AG09319 (cell line): ENCODE data around the gene RCBTB2.

Experiments
- DNase-seq: peaks from one replicate; pipeline ENCODE4 v3.0.0-alpha.2; 2010; ENCODE audit warnings: low read depth; ENCODE audit errors: extremely low read depth
- TF ChIP-seq, protein P1 (sequence below): IDR thresholded peaks from 2 replicates; pipeline ENCODE4 v1.5.1; 2011; ENCODE audit warnings: low read depth, mild to moderate bottlenecking, inconsistent platforms, low read length, moderate library complexity

The RCBTB2 gene

DNA sequence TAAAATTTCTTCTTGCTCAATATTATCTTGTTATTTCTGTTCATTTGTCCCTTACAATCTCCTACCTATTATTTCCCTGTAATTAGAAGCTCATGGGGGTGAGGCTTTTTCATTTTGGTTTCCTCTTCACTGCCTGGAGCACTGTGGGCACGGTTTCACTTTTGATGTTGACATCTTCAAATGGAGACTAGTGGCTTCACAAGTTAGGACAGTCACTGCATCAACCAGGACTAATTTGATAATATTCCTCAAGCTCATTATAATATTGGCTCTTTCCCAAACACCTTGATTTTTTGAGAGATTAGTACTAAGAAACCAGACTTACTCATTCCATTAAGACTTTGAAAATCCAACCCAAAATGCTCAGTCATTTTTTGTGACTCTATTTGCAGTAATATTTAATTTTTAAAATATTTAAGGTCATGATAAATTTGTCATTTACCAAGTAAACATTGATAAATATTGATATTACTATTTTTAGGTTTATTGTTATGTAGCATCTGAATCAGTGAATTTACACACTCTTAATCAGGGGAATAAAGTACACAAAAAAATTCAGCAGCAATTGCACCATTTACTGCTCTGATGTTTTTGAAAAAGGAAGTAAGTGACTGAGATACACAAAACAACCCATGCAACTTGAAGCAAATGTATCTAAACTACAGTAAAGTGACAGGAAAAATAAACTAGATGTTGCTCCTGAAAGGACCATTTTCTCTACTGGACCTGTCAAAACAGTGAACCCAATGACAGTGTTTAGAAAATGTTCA lies 28.8 kb upstream of the RCBTB2 start:
- no peak for DNase-seq
- TF ChIP-seq, protein P1, sequence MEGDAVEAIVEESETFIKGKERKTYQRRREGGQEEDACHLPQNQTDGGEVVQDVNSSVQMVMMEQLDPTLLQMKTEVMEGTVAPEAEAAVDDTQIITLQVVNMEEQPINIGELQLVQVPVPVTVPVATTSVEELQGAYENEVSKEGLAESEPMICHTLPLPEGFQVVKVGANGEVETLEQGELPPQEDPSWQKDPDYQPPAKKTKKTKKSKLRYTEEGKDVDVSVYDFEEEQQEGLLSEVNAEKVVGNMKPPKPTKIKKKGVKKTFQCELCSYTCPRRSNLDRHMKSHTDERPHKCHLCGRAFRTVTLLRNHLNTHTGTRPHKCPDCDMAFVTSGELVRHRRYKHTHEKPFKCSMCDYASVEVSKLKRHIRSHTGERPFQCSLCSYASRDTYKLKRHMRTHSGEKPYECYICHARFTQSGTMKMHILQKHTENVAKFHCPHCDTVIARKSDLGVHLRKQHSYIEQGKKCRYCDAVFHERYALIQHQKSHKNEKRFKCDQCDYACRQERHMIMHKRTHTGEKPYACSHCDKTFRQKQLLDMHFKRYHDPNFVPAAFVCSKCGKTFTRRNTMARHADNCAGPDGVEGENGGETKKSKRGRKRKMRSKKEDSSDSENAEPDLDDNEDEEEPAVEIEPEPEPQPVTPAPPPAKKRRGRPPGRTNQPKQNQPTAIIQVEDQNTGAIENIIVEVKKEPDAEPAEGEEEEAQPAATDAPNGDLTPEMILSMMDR = no peak

DNA sequence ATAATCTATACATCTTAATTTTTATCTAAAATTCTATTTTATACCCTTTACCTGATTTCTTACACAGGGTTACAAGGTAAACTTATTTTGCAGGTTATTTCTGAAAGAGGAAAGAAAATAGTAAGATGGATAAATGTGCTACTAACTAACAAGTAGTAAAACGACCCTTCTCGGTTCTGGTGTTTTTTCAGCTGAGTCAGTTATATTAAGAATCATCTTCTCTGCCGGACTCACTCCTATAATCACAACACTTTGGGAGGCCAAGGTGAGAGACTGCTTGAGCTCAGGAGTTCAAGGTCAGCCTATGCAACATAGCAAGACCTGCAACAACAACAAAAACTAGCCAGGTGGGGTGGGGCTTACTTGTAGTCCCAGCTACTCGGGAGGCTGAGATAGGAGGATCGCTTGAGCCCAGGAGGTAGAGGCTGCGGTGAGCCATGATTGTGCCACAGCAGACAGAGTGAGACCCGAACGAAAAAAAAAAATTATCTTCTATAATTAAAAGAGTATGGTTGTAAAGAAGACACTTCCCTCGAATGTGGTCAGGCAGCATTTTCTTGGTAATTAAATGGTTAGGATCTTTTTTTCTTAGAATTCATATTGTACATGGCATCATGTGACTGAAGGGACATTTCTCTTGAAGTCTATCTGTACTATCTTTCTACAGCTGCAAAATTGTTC lies 27.9 kb upstream of the RCBTB2 start:
- DNase-seq = no peak
- TF ChIP-seq, protein P1 = no peak

DNA sequence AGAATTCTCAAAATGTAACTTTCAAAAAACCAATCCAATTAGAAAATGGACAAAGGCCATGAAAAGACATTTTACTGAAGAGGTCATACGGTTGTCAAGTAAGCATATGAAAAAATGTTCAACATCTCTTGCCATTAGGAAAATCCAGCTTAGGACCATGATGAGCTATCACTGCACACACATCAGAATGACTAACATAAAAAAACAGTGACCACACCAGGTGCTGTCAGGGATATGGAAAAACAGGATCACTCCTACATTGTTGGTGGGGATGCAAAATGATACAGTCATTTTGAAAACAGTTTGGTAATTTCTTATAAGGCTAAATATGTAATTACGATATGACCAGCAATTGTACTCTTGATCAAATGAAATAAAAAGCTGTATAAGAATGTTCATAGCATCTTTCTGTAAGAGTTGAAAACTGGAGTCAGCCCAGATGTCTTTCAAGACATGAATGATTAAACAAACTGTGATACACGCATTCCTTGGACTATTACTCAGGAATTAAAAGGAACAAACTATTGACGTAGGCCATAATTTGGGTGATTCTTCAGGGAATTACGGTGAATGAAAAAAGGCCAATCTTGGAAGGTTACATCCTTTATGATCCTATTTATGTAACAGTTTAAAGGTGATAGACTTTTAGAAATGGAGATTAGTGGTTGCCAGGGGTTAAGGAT lies 26.9 kb upstream of the RCBTB2 start:
- DNase-seq = no peak
- TF ChIP-seq, protein P1 = no peak

DNA sequence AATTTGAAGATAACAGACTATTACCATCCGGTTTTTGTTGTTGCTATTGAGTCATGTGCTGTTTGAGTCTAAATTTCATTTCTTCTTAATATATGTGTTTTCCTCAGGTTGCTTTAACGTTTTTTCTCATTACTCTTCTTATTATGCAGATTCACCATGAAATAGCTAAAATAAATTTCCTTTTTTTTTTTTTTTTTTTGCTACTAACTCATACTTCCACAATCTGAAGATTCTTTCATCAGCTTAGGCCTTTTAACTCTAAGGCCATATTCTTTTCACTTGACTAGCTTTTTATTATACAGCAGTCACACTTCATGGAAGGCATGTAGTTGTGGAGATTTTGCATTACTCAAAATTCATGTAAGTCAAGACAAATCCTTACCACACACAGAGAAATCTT lies 23.9 kb upstream of the RCBTB2 start:
- TF ChIP-seq, protein P1 = no peak
- DNase-seq = no peak

DNA sequence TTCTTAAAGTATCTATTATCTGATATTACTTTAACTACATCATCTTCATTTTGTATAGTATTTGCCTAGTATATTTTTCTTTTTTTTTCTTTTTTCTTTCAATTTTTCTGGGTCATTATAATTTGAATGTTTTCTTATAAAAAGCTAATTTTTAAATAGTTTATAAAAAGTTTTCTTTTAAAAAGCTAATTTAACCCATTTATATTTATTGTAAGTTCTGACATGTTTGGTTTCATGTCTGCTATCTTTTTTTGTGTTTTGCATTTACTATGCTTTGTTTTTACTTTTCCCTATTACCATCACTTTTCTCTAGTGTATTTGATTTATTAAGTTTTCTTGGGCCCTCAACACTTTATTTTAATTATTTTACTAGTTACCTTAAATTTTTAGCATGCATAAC lies 22.6 kb upstream of the RCBTB2 start:
- TF ChIP-seq, protein P1 = no peak
- no peak for DNase-seq

DNA sequence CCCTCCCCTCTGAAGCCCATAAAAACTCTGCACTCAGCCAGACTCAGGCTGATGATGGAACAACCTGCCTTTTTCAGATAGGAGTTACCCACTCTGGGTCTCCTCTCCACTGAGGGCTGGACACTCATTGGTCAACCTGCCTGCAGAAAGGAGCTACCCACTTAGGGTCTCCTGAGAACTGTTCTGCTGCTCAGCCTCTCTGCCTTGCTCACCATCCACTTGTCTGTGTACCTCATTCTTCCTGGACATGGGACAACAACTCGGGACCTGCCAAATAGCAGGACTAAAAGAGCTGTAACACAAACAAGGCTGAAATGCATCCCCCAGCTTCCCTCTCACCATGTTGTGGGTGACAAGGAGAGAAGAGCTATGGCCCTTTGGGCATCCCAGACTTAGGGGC lies 18.4 kb upstream of the RCBTB2 start:
- TF ChIP-seq, protein P1 = no peak
- no peak for DNase-seq

DNA sequence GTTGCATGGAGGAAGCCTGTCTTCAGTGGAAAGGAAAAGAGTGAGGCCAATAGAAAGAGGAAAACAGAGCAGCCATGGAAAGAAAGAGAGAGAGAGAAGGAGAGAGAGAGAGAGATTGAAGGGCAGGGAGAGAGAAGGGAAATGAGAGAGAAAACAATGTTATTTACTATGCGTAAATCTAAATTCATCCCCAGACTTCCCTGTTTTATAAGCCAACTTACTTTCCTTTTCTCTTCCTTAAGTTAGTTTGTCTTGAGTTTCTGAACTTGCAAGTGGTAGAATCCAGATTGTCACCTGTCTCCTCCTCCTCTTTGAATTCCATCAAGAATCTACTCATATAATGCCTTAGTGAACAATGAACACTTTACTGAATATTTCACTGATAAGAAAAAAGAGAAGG lies 16.8 kb upstream of the RCBTB2 start:
- DNase-seq = no peak
- TF ChIP-seq, protein P1 = no peak
